Suppressor macrophage treated with lipopolysaccharide for 4 hours (primary cell): ENCODE results near the gene CACNA2D3.
"Not testable (repeated sequence)": the region's sequence is repeated elsewhere in the genome, so short reads cannot be mapped to it uniquely, and the experiment has no call there.

ENCODE experiments used
- DNase-seq: peaks from one replicate; pipeline ENCODE4 v3.0.0-alpha.2; 2020

The CACNA2D3 gene

DNA sequence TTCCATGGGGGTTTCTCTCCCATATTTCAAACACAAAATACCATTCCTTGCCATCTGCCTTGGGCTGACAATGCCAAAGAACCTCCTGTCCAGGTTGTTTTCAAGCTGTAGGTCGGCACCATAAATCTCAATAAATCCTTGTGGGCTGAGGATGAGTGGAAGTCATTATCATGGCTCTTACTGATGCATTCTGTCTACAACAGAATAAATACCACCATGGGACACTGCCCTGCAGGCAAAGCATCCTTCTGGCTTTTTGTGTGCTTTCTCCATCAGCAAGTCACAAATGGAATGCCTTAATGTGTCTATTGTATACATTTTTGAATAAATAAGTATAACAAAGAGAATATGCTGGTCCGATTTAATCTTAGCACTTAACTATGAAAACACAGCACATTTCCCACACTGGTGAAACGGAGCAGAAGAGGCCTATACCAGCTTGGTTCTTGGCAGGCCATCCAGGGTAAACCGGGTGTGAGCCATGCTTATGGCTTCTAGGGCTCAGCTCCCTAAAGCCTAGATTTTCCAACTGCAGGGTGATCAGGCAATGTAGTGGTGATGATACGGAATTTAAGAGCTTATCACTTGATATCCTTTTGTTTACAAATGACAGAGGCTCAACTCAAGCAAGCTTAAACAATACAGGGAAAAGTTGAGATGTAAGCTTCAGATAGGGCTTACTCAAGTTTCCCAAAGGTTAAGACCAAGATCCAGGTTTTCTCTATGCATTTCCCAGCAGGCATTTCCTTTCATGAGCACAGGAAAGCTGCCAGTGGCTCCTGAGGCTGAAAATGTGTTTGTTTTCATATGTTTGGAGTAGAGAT, 938.8 kb downstream of the CACNA2D3 start:
- no peak for DNase-seq

- DNase-seq, result no peak
Observed at GRCh38 chr3:55061720-55062034, 939.3 kb downstream of the CACNA2D3 start.

GRCh38 chr3:55064164-55064563, 941.8 kb downstream of the CACNA2D3 start:
- DNase-seq, result no peak

- DNase-seq, result no peak
Observed at GRCh38 chr3:55065331-55065730, 943.0 kb downstream of the CACNA2D3 start.

DNA sequence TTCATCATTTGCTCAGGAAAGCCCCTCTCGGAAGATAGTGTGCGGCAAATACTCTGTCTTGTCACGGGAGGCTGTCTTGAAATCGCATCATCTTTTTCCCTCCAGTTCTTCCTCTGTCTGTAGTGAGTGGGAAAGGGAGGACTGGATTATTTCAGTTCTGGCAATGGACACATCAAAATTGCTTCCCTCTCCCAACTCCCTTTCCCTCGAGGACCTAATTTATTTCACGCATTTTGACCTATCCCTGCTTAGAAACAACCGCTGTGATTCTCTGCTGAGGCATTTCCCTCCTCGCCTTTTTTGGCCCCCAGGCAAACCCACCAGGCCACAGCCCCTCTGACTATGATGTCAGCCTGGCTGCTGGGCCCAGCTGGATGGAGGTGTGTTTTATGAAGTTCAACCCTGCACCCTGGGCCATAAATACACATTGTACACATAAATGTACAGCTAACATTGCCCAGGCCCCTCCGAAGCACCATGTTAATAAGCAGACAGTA, 944.2 kb downstream of the CACNA2D3 start:
- DNase-seq, result no peak

DNA sequence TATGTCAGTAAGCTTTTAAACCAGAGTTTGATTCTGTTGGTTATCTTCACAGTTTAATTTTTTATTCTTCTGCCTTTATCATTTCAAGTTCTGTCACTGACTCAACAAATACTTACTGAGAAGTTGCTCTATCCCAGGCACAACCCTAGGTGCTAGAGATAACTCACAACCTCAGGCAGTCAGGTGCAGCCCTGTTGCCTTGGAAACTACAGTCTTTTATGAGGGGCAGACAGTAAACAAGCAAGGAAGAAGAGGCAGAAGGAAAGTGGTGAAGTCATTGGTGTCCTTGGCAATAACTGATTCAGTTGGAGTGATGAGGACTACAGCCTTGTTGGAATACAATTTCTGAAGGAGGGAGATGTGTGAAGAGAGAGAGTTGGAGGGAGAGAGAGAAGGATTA, 947.6 kb downstream of the CACNA2D3 start:
- no peak for DNase-seq

DNA sequence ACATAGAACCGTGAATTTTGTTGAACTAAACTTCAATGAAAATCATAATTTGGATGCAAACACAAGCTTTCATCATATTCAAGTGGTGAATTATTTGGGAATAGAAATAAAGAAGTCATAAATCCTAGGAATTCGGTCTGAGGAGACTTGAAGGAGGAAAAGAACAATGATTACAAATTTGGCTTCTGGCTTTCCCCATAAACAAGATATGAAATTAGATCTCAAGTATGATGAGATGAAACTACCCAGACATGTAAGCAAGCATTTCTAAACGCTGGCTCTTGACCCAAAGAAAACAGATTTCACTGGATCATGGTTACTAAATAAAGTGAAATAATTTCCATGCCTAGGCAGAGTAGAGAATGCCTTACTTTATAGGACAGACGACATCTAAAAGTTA, 952.4 kb downstream of the CACNA2D3 start:
- no peak for DNase-seq

DNA sequence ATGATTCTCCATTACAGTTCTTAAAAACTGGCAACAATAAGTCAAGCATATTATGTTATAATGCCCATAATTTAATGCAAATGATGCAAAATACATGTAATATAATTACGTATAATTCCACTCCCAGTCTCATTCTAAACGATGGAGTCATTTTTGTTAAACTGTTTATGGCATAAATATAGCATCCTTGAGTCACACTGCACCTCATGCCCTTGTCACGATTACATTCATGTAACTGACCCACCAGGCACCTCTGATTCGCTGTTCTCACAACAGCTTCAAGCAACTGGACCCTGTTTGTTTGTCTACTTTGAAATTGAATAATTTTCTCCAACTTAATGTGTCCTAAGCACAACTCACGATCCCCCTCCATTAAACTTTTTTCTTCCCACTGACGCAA, 953.5 kb downstream of the CACNA2D3 start:
- DNase-seq, result no peak

DNA sequence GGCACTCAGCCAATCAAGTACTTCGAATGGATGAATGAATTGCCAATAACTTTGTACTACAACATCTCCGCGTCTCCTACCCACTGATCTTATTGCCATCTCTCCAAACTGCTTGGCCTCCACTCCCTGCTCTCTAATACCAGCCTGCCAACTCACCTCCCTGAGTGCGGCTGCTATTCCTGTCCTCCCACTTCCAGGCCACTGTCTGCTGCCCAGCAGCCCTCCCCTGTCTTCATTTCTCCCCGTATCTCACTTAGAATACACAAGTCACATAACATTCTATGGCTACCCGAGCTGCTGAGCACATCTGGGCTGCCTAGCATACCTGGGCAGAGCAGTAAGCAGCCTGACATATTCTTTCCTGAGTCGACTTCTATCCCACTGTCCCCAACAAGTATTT, 955.4 kb downstream of the CACNA2D3 start:
- no peak for DNase-seq

DNA sequence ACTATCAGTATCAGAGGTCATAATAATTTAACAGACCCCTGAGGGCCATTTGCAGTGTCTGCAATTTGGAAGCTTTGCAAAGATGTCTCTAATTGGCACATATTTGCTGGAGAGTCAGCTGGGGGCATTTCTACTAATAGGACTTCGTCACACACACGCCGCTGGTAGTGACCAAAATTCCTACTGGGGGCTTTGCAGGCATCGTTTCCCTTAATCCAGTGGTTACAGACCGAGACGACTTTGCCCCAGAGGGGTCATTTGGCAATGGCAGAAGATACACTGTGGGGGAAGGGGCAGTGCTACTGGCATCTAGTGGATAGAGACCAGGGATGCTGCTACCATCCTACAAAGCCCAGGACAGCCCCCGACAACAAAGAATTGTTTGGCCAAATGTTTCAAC, 956.5 kb downstream of the CACNA2D3 start:
- DNase-seq, result no peak

GRCh38 chr3:55085231-55085630, 962.9 kb downstream of the CACNA2D3 start:
- no peak for DNase-seq

DNA sequence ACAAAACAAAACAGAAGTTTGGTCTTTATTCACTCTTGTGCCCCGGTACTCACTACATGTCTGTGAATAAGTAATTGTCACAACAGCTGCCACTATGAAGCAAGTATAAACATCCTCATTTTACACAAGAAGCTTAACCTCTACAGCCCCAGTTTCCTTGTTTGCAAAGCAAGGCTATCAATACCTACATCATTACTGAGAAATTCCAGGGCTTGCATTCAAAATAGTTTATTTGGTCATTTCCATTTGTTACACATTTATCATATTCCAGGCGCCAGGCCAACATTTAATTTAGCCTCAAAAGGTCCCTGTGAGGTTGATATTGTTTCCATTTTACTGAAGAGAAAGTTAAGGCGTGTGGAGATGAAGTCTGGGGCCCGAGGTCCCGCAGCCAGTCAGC, 966.9 kb downstream of the CACNA2D3 start:
- DNase-seq, result no peak

- no peak for DNase-seq
Observed at GRCh38 chr3:55090291-55090690, 967.9 kb downstream of the CACNA2D3 start.

GRCh38 chr3:55090746-55091145, 968.4 kb downstream of the CACNA2D3 start:
- DNase-seq, result no peak

DNA sequence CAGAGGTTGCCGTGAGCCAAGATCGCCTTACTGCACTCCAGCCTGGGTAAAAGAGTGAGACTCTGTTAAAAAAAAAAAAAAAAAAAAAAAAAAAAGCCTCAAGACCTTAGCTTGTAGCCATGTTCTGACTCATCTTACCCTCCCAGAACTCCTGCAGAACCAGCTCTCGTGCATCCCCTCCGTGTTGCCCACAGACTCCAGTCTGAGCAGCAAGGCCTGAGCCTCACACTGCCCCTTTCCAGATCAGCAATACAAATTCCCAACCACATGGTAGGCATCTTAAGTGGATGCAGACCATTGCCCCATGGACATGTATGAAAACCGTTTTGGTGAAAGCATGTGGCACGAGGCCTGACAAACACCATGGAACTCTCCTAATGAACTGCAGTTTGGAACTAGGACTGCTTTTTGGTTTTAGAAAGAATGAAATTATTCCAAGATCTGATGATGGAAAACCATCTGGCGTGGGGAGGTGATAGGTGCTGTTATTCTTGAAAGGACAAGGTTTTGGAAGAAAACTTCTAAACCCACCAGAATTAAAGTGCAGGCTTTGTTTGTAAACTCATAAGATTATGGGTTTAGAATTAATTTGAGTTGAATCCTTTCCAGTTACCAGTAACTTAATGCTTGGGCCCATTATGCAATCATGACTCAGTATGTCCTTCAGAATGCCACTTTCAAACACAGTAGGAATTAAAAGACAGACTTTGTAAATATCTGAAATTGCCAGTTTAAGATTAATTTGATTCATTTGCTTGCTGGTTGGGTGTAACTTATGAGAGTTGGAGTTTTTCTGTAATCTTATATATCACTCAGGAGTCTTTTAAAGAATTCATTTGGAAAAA, 969.3 kb downstream of the CACNA2D3 start:
- no peak for DNase-seq

DNA sequence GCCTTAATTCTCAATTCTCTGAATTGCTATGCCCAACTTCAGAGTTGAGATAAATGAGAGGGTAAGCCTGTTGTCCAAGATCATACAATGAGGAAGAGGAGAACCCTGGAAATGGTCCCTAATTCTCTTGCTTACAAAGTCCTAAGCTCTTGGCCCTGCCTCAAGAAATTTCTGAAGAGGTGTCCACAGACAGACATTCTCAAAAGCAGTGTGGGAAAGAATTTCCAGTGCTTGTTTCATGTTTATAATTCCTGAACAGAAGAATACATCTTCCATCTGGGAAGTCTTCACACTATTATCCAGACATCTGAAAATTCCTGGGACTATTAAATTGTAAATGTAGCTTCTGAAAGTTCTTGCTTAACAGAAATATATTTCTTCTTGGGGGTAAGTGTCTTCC, 972.3 kb downstream of the CACNA2D3 start:
- DNase-seq, result no peak

GRCh38 chr3:55097441-55097840, 975.1 kb downstream of the CACNA2D3 start:
- DNase-seq, result no peak

GRCh38 chr3:55105647-55106046, 983.3 kb downstream of the CACNA2D3 start:
- DNase-seq, result no peak

DNA sequence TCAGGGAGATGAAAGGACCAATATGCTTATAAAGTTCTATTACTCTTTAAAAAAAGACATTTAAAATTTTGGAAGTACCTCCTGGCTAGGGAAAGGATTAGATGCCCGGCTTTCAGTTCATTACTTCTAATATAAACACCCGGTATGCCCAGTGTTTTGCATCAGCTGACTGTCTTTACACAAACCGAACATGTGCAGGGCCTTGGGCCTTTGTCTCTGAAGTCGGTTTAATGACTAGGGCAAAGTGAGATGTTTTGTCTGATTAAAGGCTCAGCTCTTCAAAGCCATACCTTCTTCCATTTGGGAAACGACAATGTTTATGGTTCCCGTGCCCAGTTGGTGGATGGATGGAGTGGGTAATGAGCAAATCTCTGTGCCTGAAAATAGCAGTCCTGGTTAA, 984.8 kb downstream of the CACNA2D3 start:
- no peak for DNase-seq

DNA sequence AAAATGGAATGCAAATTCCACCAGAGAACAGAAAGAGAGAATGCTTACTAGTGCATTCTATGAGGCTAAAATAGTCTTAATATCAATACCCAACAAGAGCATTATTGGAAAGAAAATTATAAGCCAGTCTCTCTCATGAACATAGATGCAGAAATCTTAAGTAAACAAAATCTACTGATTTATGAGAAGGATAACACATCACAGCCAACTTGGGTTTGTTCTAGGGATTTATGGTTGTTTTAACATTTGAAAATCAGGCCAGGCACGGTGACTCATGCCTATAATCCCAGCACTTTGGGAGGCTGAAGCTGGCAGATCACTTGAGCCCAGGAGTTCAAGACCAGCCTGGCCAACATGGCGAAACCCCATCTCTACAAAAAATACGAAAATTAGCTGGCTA, 989.6 kb downstream of the CACNA2D3 start:
- not testable (repeated sequence) for DNase-seq

DNA sequence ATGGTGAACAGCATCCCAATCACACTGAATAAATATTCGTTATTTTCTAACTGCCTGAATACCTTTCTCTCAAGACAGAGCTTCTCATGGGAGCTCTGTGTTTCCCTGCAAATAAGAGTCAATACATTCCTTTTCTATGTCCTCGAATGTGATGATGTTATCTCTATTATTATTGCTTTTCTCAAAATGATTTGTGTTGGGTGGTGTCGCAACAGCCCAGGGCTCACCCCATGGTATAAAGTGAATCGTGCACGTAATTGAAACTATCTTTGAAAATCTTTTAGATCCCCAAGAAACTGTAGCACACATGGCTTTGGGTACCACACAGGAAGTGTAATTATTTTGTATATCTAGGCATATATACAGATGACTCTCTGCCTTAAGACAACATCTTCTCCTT, 996.1 kb downstream of the CACNA2D3 start:
- no peak for DNase-seq

DNA sequence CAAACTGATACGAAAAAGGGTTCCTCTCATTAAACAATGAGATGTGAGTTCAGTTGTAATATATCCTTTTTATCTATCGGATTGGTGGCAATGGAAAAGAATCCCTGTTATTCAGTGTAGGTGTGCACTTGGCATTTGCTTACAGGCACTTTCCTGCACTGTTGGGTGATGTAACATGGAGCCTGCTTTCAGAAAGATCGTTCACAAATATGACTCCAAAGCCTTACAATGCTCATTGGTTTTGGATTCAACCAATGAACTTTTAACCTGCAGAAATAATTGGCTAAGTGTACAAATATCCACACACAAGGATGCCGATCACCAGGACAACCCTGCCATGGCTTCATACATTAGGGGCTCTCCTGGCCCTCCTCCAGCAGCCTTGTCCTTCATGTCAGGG, 996.9 kb downstream of the CACNA2D3 start:
- no peak for DNase-seq

DNA sequence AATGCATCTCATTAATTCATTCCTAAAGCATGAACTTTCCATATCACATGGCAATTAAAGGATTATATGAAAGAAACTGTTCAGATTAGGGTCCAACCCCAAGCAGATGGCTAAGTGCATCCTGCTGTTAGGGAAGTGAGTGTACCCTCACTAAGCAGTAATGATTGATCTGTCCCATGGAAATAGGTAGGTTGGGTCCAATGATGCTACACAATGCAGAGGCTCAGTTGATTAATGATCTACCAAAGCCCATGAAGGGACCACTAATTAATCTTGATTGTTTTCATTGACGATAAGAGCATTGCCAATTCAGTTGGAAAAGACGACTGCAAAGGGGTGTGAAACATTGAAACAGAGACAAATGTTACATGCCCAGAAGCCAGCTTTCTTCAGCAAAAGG, 1000.0 kb downstream of the CACNA2D3 start:
- no peak for DNase-seq
